ENCODE data around the gene CEP97. TPM values are rescaled to one million over a fixed set of nuclear protein-coding genes. Genes with fewer than 3 reads are reported as not detected.

CEP97 gene, protein sequence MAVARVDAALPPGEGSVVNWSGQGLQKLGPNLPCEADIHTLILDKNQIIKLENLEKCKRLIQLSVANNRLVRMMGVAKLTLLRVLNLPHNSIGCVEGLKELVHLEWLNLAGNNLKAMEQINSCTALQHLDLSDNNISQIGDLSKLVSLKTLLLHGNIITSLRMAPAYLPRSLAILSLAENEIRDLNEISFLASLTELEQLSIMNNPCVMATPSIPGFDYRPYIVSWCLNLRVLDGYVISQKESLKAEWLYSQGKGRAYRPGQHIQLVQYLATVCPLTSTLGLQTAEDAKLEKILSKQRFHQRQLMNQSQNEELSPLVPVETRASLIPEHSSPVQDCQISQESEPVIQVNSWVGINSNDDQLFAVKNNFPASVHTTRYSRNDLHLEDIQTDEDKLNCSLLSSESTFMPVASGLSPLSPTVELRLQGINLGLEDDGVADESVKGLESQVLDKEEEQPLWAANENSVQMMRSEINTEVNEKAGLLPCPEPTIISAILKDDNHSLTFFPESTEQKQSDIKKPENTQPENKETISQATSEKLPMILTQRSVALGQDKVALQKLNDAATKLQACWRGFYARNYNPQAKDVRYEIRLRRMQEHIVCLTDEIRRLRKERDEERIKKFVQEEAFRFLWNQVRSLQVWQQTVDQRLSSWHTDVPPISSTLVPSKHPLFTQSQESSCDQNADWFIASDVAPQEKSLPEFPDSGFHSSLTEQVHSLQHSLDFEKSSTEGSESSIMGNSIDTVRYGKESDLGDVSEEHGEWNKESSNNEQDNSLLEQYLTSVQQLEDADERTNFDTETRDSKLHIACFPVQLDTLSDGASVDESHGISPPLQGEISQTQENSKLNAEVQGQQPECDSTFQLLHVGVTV
- total RNA-seq: 19.8 TPM

DNA sequence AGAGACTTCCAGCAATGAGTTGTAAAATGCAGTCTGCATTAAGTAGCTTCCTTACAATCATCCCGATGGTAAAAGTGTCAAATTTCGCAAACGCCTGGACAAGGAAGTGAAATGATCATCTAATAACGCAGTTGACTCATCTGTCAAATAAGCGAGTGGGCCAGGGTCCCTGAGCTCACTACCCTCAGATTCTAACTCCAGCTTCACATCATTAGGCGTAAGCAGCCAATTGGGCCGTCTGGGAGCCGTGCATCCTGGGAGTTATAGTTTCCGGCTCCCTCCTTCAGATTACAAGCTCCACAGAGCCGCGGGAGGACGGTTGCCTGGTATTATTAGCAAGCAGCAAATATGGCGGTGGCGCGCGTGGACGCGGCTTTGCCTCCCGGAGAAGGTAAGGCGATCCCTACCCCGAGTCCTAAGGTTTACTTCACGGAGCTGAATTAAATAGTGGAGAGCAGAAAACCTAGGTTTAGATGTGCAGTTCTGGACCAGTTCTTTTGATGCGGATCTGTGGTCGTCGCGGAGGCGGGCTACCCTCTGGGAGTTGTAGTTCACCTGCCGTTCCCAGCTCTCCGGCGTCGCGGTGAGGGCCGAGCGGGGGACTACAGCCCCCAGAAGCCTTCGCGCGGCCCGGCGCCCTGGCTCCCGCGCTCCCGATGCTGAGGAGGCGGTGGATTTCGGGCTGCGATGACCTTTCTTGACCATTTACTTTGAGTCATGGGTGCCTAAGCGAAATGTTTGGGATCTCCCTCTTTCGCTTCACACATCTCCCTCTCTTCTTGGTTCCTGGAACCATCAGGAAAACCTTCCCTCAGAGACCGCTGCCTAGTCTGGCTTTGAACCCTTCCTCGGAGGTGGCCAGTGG lies at the start of gene CEP97:
CEP97 (plus strand) TSS at position 286 of the 865 bp plus-strand sequence; CDS start at position 349, 63 bp downstream.

DNA sequence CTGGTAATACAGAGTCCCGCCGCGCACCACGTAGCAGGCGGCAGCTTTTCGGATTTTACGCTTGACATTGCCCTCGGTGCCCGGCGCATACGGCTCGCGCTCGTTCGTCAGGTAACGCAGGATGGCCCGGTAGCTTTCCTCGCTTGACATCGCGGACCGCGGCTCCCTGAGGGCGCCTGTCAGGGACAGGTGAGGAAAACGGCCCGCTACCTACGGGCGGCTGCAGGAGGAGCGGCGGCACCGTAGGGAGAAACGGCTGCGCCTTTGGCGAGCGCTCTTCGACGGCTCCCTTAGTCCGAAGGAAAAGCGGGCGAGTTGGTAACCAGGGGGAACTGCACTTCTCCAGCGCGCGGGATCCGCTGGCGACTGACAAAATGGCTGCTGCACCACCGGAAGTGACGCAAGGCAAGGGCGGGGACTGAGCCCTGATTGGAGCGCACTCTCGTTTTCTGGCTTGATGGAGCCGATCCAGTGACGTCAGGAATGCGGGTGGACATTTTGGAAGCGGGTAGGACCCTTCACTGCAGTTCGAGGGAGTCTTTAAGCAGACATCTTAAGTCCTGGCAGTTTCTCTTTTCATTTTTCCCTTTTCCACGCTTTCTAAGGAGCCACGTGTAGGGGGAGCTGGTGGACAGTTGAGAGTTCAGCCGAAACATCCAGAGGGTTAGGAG lies 47.5 kb upstream of the CEP97 start, which contains the start of gene ZBTB11:
ZBTB11 (minus strand) TSS at position 368 of the 671 bp plus-strand sequence; CDS start at position 150, 218 bp downstream.

DNA sequence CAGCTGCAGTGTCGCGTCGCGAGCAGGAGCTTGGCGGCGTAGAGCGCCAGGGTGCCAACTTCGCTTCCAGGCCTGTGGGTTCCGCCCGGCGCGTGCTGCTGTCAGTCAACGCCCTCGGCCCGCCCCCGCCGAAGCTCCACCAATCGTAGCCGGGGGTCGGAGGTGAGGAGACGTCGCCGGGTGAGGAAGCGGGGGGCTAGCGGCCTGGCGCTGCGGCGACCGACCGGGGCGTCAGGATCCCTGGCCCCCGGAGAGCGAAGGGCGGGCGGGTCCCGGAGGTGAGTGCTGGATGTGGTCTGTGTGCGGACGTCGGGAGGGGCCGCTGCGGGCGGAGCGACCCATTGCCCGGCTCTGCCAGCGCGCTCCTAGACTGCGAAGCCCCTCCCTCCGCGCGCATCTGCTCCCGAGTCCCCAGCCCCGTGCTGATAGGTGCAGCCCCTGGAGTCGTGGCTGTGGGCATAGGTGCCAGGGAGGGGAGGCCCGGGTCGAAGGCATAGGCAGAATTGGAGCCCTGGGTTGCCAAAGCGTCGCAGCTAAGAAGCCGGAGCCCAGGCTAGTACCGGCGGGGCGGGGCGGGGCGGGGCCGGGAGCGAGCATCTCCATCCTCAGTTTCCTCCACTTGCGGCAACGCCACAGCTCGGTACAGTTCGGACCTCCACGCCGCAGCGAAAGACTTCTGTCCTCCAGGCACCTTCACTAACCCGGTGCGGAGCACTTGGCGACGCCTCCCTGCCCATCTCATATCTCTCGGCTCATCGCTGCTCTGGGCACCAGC lies 54.8 kb downstream of the CEP97 start, which contains the start of gene NXPE3:
NXPE3 (plus strand) TSS at position 165 of the 775 bp plus-strand sequence. CDS start 6,386 bp downstream, outside the sequence.

Other genes with a start within 250 kb of the CEP97 start
- 57.2 TPM for gene SENP7, start 211.4 kb upstream of the CEP97 start, total RNA-seq
- 17.3 TPM for gene TRMT10C, start 162.7 kb upstream of the CEP97 start, total RNA-seq
- gene PCNP, start 150.4 kb upstream of the CEP97 start, total RNA-seq: 87.5 TPM
- gene ZBTB11, start 47.5 kb upstream of the CEP97 start, total RNA-seq: 31.1 TPM
- gene RPL24, start 37.9 kb upstream of the CEP97 start, total RNA-seq: 1,419 TPM
- gene NXPE3, start 54.6 kb downstream of the CEP97 start, total RNA-seq: 6.1 TPM
- gene NFKBIZ, start 124.9 kb downstream of the CEP97 start, total RNA-seq: 33.2 TPM